Progenitor cell of endocrine pancreas (in vitro differentiated cells): ENCODE results near the gene TMEM38B. TPM values are rescaled to one million over a fixed set of nuclear protein-coding genes. Genes with fewer than 3 reads are reported as not detected.
"Not testable (repeated sequence)": the region's sequence is repeated elsewhere in the genome, so short reads cannot be mapped to it uniquely, and the experiment has no call there.

Experiments
- DNase-seq: peaks from one replicate; pipeline ENCODE4 v3.0.0; 2021; ENCODE audit warnings: low spot score; ENCODE audit not compliant: unreplicated experiment
- H3K27ac Mint-ChIP-seq: 2 replicates; pipeline ENCODE4 v1.8.0; 2021; ENCODE audit warnings: mild to moderate bottlenecking, moderate library complexity, mixed read lengths
- H3K27me3 Mint-ChIP-seq: 2 replicates; pipeline ENCODE4 v1.8.0; 2021; ENCODE audit warnings: mixed read lengths
- H3K36me3 Mint-ChIP-seq: 2 replicates; pipeline ENCODE4 v1.8.0; 2022; ENCODE audit warnings: mixed read lengths; ENCODE audit not compliant: insufficient read depth
- H3K4me1 Mint-ChIP-seq: 2 replicates; pipeline ENCODE4 v1.8.0; 2021; ENCODE audit warnings: low read depth, mixed read lengths
- H3K4me3 Mint-ChIP-seq: 2 replicates; pipeline ENCODE4 v1.8.0; 2021; ENCODE audit warnings: low read depth, mild to moderate bottlenecking, moderate library complexity, mixed read lengths
- H3K9me3 Mint-ChIP-seq: 2 replicates; pipeline ENCODE4 v1.8.0; 2021; ENCODE audit warnings: low read depth, mixed read lengths
- total RNA-seq: library from RNA; stranded (reverse); gene quantifications from 2 replicates; pipeline ENCODE4 v1.2.1, GENCODE V29; 2021
- TF ChIP-seq, protein P1 (sequence below): fragments of 200-600 bp; sonication (generic); IDR thresholded peaks from one replicate; pipeline ENCODE4 v1.5.0; 2021; ENCODE audit warnings: antibody characterized with exemption, mild to moderate bottlenecking; ENCODE audit not compliant: unreplicated experiment

Gene TMEM38B
- total RNA-seq, 1 donor from 2014 or later: 19.3 TPM

DNA sequence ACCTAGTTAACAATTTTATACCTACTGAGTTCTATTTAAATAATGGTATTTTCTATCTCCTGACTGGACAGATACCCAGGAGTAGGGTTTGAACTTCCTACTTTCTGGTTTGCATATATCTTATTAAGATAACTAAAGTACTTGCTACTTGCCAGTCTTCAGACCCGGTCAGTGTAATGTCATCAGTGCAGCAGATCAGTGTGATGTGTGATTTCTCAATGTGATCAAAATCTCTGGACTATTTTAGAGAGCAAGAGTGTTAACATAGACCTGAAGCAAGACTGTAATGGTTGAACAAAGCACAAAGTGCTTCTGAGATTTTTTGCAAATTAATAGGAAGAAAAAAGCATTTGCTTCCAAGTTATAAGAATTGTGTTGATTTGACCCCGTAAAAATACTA is 6.8 kb downstream of the TMEM38B start:
- H3K27ac Mint-ChIP-seq: no peak overlapping the region

DNA sequence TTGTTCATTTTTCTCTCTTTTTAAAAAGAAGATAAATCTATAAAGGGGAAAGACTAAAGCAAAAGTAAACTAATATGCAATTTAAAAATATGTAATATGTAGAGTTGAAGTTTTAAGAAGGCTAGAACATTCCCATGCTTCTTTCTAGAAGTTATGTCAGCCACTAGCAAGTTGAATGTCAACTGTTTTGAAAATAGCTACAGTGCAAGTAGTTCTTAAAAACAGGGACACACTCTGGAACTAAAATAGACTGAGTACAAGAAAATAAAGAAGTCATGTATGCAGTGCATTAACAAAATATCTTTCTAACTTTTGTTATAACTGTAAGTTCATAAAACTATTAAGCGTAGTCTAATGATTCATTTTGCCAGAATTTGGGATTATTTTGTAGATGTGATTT is 7.9 kb downstream of the TMEM38B start:
- no peaks in the 10 kb centered on the region for H3K27me3 Mint-ChIP-seq
- TF ChIP-seq, protein P1, sequence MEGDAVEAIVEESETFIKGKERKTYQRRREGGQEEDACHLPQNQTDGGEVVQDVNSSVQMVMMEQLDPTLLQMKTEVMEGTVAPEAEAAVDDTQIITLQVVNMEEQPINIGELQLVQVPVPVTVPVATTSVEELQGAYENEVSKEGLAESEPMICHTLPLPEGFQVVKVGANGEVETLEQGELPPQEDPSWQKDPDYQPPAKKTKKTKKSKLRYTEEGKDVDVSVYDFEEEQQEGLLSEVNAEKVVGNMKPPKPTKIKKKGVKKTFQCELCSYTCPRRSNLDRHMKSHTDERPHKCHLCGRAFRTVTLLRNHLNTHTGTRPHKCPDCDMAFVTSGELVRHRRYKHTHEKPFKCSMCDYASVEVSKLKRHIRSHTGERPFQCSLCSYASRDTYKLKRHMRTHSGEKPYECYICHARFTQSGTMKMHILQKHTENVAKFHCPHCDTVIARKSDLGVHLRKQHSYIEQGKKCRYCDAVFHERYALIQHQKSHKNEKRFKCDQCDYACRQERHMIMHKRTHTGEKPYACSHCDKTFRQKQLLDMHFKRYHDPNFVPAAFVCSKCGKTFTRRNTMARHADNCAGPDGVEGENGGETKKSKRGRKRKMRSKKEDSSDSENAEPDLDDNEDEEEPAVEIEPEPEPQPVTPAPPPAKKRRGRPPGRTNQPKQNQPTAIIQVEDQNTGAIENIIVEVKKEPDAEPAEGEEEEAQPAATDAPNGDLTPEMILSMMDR: no peak
- DNase-seq: no peak
- H3K9me3 Mint-ChIP-seq: no peaks in the 10 kb centered on the region
- no peak overlapping the region for H3K4me3 Mint-ChIP-seq
- peaks cover 2% of the 10 kb centered on the region for H3K36me3 Mint-ChIP-seq
- H3K4me1 Mint-ChIP-seq: peaks cover 4% of the 10 kb centered on the region
- H3K27ac Mint-ChIP-seq: no peak overlapping the region

More for the DNA sequence above, 6.8 kb downstream of the TMEM38B start:
- H3K4me3 Mint-ChIP-seq: no peak overlapping the region
- no peaks in the 10 kb centered on the region for H3K27me3 Mint-ChIP-seq
- H3K4me1 Mint-ChIP-seq: peaks cover 4% of the 10 kb centered on the region
- peaks cover under 1% of the 10 kb centered on the region for H3K36me3 Mint-ChIP-seq
- no peaks in the 10 kb centered on the region for H3K9me3 Mint-ChIP-seq
- TF ChIP-seq, protein P1: no peak
- DNase-seq: no peak

DNA sequence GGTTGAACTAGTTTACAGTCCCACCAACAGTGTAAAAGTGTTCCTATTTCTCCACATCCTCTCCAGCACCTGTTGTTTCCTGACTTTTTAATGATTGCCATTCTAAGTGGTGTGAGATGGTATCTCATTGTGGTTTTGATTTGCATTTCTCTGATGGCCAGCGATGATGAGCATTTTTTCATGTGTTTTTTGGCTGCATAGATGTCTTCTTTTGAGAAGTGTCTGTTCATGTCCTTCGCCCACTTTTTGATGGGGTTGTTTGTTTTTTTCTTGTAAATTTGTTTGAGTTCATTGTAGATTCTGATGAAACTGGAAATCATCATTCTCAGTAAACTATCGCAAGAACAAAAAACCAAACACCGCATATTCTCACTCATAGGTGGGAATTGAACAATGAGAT is 9.3 kb downstream of the TMEM38B start:
- not testable (repeated sequence) for H3K36me3 Mint-ChIP-seq, H3K4me3 Mint-ChIP-seq, H3K27me3 Mint-ChIP-seq, DNase-seq, H3K27ac Mint-ChIP-seq, H3K9me3 Mint-ChIP-seq, H3K4me1 Mint-ChIP-seq

DNA sequence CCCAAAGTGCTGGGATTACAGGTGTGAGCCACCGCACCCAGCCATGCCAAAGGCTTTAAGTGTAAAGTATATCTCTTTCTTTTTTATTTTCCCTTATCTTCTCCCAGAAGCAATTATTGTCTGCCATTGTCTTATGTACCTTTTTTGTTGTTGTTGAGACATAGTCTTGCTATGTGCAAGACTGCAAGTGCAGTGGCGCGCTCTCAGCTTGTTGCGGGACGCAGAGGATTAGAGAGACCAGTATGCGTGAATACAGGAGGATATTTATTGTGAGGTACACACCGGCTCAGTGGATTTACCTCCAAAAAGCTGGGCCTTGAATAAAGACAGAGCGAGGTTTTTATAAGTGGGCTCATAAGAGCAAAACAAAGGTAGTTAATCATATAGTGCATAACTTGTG is 11.8 kb downstream of the TMEM38B start:
- no peak for DNase-seq
- Mint-ChIP-seq H3K9me3 (no peaks in the 10 kb centered on the region), H3K27ac (no peak overlapping the region), H3K4me3 (no peak overlapping the region), H3K27me3 (no peaks in the 10 kb centered on the region), H3K36me3 (peaks cover 2% of the 10 kb centered on the region), H3K4me1 (no peaks in the 10 kb centered on the region)
- TF ChIP-seq, protein P1: no peak

DNA sequence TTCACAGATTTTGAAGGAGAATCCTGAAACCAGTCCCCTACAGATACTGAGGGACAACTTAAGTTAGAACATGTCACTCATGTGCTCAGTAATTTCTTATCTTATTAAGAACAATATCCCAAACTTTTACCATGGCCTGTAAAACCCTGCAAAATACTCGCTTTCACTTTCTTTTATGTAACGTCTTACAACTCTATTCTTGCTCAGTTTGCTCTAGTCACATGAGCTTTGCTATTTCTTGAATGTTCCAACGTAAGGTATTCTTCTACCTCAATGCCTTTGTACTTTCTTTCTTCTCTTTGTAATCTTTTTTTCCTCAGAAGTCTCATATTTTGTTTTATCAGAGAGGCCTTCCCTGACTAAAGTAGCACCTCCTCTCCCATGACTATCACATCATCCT is 14.1 kb downstream of the TMEM38B start:
- Mint-ChIP-seq H3K4me3 (no peak overlapping the region), H3K27me3 (no peaks in the 10 kb centered on the region), H3K27ac (no peak overlapping the region), H3K9me3 (no peaks in the 10 kb centered on the region), H3K36me3 (peaks cover 2% of the 10 kb centered on the region), H3K4me1 (no peaks in the 10 kb centered on the region)
- TF ChIP-seq, protein P1: no peak
- no peak for DNase-seq

DNA sequence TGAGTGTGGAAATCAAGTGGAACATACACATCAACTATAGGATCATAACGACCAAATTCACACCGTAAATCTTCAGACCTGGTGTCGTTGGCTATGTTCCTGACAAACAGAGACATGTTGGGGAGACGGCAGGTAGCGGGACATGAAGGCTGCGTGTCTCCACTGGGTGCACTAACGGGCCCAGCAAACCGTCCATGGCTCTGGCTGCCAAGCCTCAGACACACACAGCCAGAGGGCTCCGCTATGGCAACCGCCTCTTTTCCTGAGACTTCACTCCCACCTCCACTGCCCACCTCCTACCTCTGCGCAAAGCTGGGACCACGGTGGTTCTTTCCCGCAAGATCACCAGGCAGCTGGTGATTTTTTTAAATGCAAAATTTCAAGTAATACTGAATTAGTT is 16.3 kb downstream of the TMEM38B start:
- no peak overlapping the region for H3K27ac Mint-ChIP-seq
- TF ChIP-seq, protein P1: no peak
- peaks cover 5% of the 10 kb centered on the region for H3K36me3 Mint-ChIP-seq
- H3K27me3 Mint-ChIP-seq: no peaks in the 10 kb centered on the region
- no peak for DNase-seq
- no peaks in the 10 kb centered on the region for H3K4me1 Mint-ChIP-seq
- no peak overlapping the region for H3K4me3 Mint-ChIP-seq
- H3K9me3 Mint-ChIP-seq: no peaks in the 10 kb centered on the region
